Measurements from ENCODE around the gene VCAN.

GRCh38 chr5:83518319-83519061, 46.9 kb downstream of the VCAN start:
- TF ChIP-seq HDAC2 (IDR thresholded peaks at IDR 0.05; ENCODE audit: borderline replicate concordance in 1 of 2, low read depth in 2 of 2, low read length in 2 of 2) (no peak), USF2 (IDR thresholded peaks at IDR 0.05; ENCODE audit: low read length) (no peak), BACH1 (IDR thresholded peaks at IDR 0.05; ENCODE audit: low read length) (no peak)
- TF ChIP-seq, protein P1, sequence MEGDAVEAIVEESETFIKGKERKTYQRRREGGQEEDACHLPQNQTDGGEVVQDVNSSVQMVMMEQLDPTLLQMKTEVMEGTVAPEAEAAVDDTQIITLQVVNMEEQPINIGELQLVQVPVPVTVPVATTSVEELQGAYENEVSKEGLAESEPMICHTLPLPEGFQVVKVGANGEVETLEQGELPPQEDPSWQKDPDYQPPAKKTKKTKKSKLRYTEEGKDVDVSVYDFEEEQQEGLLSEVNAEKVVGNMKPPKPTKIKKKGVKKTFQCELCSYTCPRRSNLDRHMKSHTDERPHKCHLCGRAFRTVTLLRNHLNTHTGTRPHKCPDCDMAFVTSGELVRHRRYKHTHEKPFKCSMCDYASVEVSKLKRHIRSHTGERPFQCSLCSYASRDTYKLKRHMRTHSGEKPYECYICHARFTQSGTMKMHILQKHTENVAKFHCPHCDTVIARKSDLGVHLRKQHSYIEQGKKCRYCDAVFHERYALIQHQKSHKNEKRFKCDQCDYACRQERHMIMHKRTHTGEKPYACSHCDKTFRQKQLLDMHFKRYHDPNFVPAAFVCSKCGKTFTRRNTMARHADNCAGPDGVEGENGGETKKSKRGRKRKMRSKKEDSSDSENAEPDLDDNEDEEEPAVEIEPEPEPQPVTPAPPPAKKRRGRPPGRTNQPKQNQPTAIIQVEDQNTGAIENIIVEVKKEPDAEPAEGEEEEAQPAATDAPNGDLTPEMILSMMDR (IDR thresholded peaks at IDR 0.05; ENCODE audit: control extremely low read depth in 1 of 3, insufficient read depth in 1 of 3, low read depth in 1 of 3, low read length in 3 of 3): no peak

Measured in H1 (cell line).